Liver (tissue), 3 donors: ENCODE results near the gene IDH3B.

Experiments
- EGR1 ChIP-seq, 2 donors: IDR thresholded peaks; 2 replicates each; pipeline ENCODE4 v1.6.1; 2016 to 2018; ENCODE audit warnings: antibody characterized with exemption in 2 of 2, low read depth in 2 of 2
- FOXA1 ChIP-seq: IDR thresholded peaks from 2 replicates; pipeline ENCODE4 v1.6.1; 2016; ENCODE audit warnings: antibody characterized with exemption
- GABPA ChIP-seq, 2 donors: IDR thresholded peaks in 1 of 2; conservative IDR thresholded peaks in 1 of 2; 2 replicates each; pipeline ENCODE4 v1.6.1; 2016; ENCODE audit warnings: antibody characterized with exemption in 2 of 2, mild to moderate bottlenecking in 1 of 2, moderate library complexity in 1 of 2
- JUND ChIP-seq, 2 donors: IDR thresholded peaks; 2 replicates each; pipeline ENCODE4 v1.6.1; 2016; ENCODE audit warnings: antibody characterized with exemption in 2 of 2
- MAX ChIP-seq: IDR thresholded peaks from 2 replicates; pipeline ENCODE4 v1.6.1; 2016; ENCODE audit warnings: antibody characterized with exemption
- RAD21 ChIP-seq, 2 donors: IDR thresholded peaks; 2 replicates each; pipeline ENCODE4 v1.6.1; 2016; ENCODE audit warnings: antibody characterized with exemption in 2 of 2, mild to moderate bottlenecking in 2 of 2
- YY1 ChIP-seq: IDR thresholded peaks from 2 replicates; pipeline ENCODE4 v1.6.1; 2016; ENCODE audit warnings: antibody characterized with exemption, mild to moderate bottlenecking
- ZBTB33 ChIP-seq: IDR thresholded peaks from 2 replicates; pipeline ENCODE4 v1.6.1; 2016; ENCODE audit warnings: antibody characterized with exemption
- TF ChIP-seq, protein P1 (sequence below): fragments of 150-350 bp; IDR thresholded peaks from 2 replicates; pipeline ENCODE4 v1.5.1; 2017; ENCODE audit warnings: improper control_type of control experiment, low read depth, low read length; ENCODE audit not compliant: missing input control
- TF ChIP-seq, protein P2 (sequence below): IDR thresholded peaks from 2 replicates; pipeline ENCODE4 v1.6.1; 2016; ENCODE audit warnings: antibody characterized with exemption
- donor health status: healthy.
- donor health status: healthy.

- TF ChIP-seq YY1 (no peak), RAD21 (IDR thresholded peaks at IDR 0.05) (no peak), MAX (no peak), JUND (IDR thresholded peaks at IDR 0.05) (no peak), GABPA (IDR thresholded peaks at IDR 0.05 in 1 of 2, conservative IDR thresholded peaks at IDR 0.05 in 1 of 2) (no peak), ZBTB33 (no peak), EGR1 (IDR thresholded peaks at IDR 0.05; ENCODE audit: low read depth in 2 of 2) (no peak), FOXA1 (no peak)
- TF ChIP-seq, protein P1, sequence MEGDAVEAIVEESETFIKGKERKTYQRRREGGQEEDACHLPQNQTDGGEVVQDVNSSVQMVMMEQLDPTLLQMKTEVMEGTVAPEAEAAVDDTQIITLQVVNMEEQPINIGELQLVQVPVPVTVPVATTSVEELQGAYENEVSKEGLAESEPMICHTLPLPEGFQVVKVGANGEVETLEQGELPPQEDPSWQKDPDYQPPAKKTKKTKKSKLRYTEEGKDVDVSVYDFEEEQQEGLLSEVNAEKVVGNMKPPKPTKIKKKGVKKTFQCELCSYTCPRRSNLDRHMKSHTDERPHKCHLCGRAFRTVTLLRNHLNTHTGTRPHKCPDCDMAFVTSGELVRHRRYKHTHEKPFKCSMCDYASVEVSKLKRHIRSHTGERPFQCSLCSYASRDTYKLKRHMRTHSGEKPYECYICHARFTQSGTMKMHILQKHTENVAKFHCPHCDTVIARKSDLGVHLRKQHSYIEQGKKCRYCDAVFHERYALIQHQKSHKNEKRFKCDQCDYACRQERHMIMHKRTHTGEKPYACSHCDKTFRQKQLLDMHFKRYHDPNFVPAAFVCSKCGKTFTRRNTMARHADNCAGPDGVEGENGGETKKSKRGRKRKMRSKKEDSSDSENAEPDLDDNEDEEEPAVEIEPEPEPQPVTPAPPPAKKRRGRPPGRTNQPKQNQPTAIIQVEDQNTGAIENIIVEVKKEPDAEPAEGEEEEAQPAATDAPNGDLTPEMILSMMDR: no peak
- TF ChIP-seq, protein P2, sequence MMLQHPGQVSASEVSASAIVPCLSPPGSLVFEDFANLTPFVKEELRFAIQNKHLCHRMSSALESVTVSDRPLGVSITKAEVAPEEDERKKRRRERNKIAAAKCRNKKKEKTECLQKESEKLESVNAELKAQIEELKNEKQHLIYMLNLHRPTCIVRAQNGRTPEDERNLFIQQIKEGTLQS: no peak
Observed at GRCh38 chr20:2692886-2693285, 28.9 kb upstream of the IDH3B start.
